ENCODE data around the gene GRSF1.
"Not testable (repeated sequence)": the region's sequence is repeated elsewhere in the genome, so short reads cannot be mapped to it uniquely, and the experiment has no call there.

Gene GRSF1

DNA sequence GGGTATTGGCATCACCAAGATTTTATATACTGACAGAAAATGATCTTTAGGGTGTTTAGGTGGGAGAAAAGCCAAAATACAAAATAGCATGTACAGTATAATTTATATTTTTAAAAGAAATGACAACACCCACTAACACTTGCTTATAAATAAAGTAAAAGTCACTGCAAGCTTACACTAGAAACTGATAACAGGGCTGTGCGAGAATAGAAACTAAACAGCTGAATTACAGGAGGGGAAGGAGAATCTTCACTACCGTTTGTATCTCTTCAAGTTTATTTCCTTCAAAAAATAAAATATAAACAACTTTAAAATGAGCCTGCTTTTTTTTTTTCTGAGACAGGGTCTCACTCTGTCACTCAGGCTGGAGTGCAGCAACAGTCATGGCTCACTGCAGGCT lies 22.8 kb downstream of the GRSF1 start:
- TF ChIP-seq GATA1 (IDR thresholded peaks at IDR 0.05; ENCODE audit: low read depth, low read length): no peak
- TF ChIP-seq POLR2A (IDR thresholded peaks at IDR 0.05; ENCODE audit: low read length): no peak
- DNase-seq: no peak

DNA sequence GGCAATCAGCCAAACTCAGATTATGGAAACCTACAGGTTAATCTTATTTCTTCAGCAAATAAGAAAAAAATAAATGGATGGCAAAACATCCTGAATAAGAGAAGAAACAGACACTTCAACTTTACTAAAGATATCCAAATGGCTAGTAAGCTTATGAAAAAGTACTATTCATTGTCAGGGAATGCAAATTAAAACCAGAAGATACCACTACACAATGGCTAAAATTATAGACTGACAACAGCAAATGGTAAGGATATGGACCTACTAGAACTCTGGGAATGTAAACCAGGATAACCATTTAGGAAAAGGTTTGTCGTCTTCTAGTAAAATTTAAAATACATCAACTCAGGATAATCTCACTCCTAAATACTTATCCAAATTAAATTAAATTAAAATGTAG lies 24.3 kb downstream of the GRSF1 start:
- DNase-seq: no peak
- TF ChIP-seq GATA1 (IDR thresholded peaks at IDR 0.05; ENCODE audit: low read depth, low read length): no peak
- TF ChIP-seq POLR2A (IDR thresholded peaks at IDR 0.05; ENCODE audit: low read length): no peak

DNA sequence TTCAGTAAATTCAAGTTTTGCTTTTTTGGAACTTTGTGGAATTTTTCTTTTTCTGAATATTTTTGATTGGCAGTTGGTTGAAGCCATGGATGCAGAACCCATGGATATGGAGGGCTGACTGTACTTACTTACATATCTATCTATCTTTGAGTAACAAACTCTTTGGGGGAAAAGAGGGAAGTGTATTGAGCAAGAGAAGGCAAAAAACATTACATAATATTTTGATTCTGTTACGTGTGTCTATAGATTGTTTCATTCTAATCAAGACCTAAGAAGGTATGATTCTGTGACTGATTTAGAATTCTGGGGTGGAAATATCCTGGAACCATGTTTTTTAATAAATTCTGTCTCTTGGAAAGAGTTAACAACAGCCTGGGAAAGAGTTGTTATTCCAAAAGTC lies 31.5 kb downstream of the GRSF1 start:
- TF ChIP-seq POLR2A (IDR thresholded peaks at IDR 0.05; ENCODE audit: low read length) (no peak), GATA1 (IDR thresholded peaks at IDR 0.05; ENCODE audit: low read depth, low read length) (no peak)
- no peak for DNase-seq

DNA sequence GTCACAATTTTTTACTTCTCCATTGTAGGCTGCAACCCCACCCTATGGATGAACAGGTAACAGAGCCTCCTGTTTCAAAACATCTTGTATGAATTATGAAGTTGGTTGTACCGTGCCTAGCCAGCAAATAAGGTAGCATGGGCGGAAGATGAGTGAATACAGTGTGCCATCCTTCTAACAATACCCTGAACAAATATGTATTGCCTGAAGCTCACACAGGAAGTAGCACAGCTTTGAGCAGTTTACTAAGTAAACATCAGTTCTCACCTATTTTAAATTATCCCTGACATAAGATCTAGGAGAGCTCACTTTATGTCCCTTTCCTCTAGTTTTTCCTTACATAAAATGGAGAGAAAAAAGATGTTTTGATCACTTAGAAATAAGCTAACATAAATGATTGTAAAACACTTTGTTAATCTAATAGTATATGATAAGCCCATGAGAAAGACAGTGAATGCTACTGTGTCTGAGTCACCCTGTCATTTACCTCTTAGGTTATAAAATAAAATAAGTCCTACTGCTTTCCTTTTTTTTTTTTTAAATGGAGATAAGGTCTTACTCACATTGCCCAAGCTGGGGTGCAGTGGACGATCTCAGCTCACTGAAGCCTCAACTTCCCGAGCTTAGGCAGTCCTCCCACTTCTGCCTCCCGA lies 36.6 kb downstream of the GRSF1 start:
- TF ChIP-seq POLR2A (IDR thresholded peaks at IDR 0.05; ENCODE audit: low read length): no peak
- TF ChIP-seq GATA1 (IDR thresholded peaks at IDR 0.05; ENCODE audit: low read depth, low read length): no peak
- no peak for DNase-seq

DNA sequence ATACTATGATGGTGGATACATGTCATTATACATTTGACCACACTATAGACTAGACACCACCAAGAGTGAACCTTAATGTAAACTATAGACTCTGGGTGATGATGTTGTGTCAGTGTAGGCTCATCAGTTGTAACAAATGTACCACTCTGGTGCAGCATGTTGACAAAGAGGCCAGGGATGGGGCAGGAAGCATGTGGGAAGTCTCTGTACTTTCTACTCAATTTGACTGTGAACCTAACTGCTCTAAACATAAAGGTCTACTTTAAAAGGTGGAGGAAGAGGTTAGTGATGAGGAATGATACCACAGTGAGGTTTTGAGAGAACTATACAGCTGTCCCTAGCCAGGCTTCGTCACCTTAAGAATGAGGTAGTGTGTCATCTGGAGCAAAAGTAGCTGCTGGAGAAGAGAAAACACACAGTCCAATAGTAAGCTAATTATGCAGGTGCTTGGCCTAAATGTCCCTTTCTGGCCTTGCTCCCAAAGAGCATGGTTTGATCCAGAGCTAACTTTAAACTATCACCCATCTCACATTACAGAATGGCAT lies 38.4 kb downstream of the GRSF1 start:
- no peak for DNase-seq
- TF ChIP-seq POLR2A (IDR thresholded peaks at IDR 0.05; ENCODE audit: low read length) (no peak), GATA1 (IDR thresholded peaks at IDR 0.05; ENCODE audit: low read depth, low read length) (no peak)

DNA sequence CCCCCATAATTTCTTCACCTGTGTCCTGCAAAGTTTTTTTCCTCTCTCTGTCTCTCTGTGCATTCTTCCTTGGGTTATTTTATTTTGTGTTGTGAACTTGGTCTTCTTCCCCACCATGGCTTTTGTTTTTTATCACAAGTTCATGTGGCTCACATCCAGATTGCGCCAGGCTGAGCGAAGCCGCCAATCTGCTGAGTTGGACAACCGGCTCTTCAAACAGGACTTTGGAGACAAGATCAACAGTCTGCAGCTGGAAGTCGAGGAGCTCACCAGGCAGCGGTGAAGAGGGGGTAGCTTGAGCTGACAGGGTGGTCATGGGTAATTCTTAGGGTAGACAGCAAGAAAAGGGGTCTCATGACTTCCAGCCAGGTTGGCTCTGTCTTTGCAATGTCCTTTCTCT lies 46.1 kb downstream of the GRSF1 start:
- DNase-seq: no peak
- TF ChIP-seq GATA1 (IDR thresholded peaks at IDR 0.05; ENCODE audit: low read depth, low read length): no peak
- no peak for TF ChIP-seq POLR2A (IDR thresholded peaks at IDR 0.05; ENCODE audit: low read length)

DNA sequence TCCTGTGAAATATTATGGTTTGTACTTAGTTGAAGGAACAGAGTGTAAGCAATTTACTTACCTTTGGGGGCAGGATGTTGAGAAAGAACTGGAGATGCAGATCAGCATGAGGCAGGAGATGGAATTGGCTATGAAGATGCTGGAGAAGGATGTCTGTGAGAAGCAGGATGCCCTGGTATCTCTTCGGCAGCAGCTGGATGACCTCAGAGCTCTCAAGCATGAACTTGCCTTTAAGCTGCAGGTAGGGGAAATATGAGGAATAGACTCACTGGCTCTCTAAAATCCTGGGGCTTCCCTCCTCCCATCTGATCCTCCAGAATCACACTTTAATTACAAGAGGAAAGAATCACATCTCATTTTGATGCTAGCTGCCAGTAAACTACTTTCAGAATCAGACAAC lies 51.0 kb downstream of the GRSF1 start:
- no peak for DNase-seq
- no peak for TF ChIP-seq GATA1 (IDR thresholded peaks at IDR 0.05; ENCODE audit: low read depth, low read length)
- no peak for TF ChIP-seq POLR2A (IDR thresholded peaks at IDR 0.05; ENCODE audit: low read length)

DNA sequence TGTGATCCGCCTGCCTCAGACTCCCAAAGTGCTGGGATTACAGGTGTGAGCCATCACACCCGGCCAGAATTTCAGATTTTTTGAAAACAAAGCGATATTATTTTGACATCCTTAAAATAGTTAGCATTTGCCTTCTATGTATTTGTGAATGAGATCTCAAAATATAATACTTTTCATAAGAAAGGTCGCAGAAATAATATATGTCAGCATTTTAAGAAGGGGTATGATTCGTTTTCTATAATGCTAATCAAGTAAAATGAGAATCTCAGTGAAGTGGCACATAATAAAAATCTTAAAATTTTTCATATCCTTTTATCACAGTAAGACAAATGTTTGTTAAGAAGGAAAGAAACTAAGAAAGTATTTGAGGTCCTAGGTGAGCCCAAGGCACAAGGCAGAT lies 52.2 kb downstream of the GRSF1 start:
- DNase-seq: no peak

DNA sequence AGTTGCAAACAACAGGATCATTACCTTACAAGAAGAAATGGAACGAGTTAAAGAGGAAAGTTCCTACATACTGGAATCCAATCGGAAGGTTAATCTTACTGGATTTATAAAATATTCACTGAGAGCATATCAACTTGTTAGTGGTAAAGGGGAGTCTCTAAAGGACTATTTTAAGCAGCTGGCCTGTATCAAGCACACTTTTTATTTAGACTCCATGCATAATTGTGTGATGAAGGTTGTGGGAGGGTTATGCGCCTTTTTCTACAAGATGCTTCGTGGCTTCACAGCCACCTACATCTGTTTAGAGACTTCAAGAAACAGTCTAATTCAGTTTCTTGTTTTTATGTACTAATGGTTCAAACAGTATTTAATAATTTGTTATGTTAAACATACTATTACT lies 56.6 kb downstream of the GRSF1 start:
- DNase-seq: no peak
- TF ChIP-seq GATA1 (IDR thresholded peaks at IDR 0.05; ENCODE audit: low read depth, low read length) (no peak), POLR2A (IDR thresholded peaks at IDR 0.05; ENCODE audit: low read length) (no peak)

More for the DNA sequence above, 52.2 kb downstream of the GRSF1 start:
- TF ChIP-seq GATA1 (IDR thresholded peaks at IDR 0.05; ENCODE audit: low read depth, low read length) (no peak), POLR2A (IDR thresholded peaks at IDR 0.05; ENCODE audit: low read length) (no peak)

DNA sequence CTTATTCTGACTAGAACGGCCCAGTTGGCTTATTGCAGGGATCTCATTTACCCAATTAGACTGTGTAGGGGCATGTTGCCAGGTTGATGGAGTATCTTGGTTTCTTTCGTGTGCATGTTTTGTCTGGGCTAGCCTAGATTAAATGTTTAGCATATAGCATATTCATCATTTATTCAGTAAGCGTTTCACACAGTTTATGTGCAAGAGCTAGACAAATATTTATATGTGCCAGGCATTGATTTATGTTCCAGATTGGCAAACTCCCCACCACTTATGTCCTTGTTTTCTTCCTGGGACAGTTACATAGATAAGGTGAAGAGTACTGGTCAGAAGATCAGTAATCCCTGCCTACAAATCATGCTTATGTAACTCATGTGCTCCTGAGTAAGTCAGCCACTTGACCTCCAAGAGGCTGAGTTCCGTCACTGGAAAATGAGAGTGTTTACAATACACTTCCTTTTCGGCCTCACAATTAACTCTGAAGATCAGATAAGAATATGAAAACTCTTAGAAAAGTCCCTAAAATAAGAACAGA lies 60.7 kb downstream of the GRSF1 start:
- no peak for TF ChIP-seq GATA1 (IDR thresholded peaks at IDR 0.05; ENCODE audit: low read depth, low read length)
- no peak for TF ChIP-seq POLR2A (IDR thresholded peaks at IDR 0.05; ENCODE audit: low read length)
- no peak for DNase-seq

DNA sequence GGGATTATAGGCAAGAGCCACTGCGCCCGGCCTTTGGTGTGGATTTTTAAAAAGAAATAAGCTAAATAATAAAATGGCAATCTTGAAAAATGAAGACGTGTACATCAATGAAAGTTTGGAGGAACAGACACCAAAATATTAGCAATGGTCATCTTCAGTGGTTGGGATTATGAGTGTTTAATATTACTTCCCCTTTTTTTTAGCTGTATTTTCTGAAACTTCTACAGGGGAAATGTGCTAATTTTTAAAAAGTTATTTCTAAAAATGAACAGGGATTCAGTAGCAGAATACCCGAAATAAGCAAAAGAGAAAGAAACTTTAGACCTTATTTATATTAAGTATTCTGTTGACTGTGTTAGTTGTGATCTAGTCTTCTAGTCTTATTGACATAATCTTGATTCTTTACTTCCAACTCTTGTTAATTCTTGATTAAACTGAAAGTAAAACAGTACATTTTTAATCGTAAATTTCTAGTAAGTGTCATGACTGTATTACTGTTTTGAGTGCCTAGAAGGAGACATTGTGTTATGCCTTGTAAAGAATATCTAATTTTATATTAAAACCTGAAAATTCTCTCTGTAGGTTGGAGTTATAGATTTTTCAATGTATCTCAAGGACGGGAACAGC lies 66.6 kb downstream of the GRSF1 start:
- DNase-seq: no peak
- no peak for TF ChIP-seq POLR2A (IDR thresholded peaks at IDR 0.05; ENCODE audit: low read length)
- no peak for TF ChIP-seq GATA1 (IDR thresholded peaks at IDR 0.05; ENCODE audit: low read depth, low read length)

DNA sequence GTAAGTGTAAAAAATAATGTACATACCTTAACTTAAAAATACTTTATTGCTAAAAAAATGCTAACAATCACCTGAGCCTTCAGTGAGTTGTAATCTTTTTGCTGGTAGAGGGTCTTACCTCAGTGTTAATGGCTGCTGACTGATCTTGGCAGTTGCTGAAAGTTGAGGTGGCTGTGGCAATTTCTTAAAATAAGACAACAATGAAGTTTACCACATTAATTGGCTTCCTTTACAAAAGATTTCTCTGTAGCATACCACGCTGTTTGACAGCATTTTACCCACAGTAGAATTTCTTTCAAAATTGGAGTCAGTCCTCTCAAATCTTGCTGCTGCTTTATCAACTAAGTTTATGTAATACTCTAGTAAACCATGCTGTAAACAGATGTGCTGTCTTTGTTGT lies 70.3 kb downstream of the GRSF1 start:
- not testable (repeated sequence) for DNase-seq

DNA sequence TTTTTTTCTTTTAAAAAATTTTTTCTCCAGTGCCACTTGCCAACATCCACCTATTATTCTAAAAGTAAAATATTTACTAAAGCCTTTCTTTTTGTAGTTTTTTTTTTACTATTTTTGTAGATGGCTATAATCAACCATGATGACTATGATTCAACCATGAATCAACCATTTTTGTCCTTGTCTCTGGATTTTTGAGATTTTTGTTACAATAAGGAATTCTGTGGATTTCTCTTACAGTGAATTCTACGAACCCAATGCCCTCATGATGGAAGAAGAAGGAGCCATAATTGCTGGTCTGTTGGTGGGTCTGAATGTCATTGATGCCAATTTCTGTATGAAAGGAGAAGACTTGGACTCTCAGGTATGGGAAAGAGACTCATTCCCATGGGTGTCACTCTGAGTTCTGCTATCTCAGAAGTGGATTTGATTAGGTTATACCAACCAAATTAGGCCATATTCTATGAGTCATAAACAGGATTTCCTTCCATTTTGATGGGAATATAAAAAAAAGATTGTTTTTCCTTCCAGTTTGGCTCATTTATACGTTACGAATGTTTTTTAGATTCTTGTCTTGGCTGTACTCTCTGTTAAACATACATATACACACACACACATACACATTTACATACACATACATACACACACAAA lies 71.3 kb downstream of the GRSF1 start:
- DNase-seq: no peak
- no peak for TF ChIP-seq POLR2A (IDR thresholded peaks at IDR 0.05; ENCODE audit: low read length)
- no peak for TF ChIP-seq GATA1 (IDR thresholded peaks at IDR 0.05; ENCODE audit: low read depth, low read length)

All from erythroblast (primary cell).